Pulmonary artery endothelial cell (primary cell): ENCODE data around the gene CYBB. TPM values are rescaled to one million over a fixed set of nuclear protein-coding genes. Genes with fewer than 3 reads are reported as not detected.
A peak's percentile ranks its signal among the peaks of the same experiment; 100 is the strongest.
"Not testable (repeated sequence)": the region's sequence is repeated elsewhere in the genome, so short reads cannot be mapped to it uniquely, and the experiment has no call there.

Source experiments
- DNase-seq: peaks from one replicate; pipeline ENCODE4 v3.0.0-alpha.2; 2011; ENCODE audit warnings: low read depth, low spot score
- total RNA-seq: library from RNA; depleted of rRNA; stranded (reverse); fragments of >200 nt; gene quantifications from 2 replicates; pipeline ENCODE4 v1.2.3, GENCODE V29; 2014

Gene CYBB
- not detected in 2 replicates for total RNA-seq

GRCh38 chrX:37779857-37780256, at the start of gene CYBB:
Gene CYBB (plus strand): TSS chrX:37780059. CDS start chrX:37780078, 19 bp downstream.
- DNase-seq, result no peak

GRCh38 chrX:37745354-37745753, 34.5 kb upstream of the CYBB start:
- DNase-seq, result peak; percentile 13

- no peak for DNase-seq
These were observed 34.0 kb upstream of the CYBB start for GRCh38 chrX:37745835-37746217.

GRCh38 chrX:37746218-37746941, 33.5 kb upstream of the CYBB start:
- no peak for DNase-seq

- DNase-seq, result no peak
These were observed 32.9 kb upstream of the CYBB start for GRCh38 chrX:37746951-37747350.

- no peak for DNase-seq
These were observed 27.6 kb upstream of the CYBB start for GRCh38 chrX:37752281-37752680.

DNA sequence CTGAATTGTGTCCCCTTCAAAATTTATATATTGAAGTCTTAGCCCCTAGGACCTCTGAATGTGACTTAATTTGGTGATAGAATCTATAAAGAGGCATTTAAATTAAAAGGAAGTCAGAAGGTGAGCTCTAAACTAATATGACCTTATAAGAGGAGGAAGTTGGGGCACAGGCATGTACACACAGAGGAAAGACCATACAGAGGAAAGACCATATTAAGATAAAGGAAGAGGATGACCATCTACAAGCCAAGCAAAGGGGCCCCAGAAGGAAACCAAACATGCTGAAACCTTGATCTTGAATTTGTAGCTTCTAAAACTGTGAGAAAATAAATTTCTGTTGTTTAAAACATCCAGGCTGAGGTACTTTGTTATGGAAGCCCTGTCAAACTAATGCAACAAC, 26.9 kb upstream of the CYBB start:
- DNase-seq, result no peak

GRCh38 chrX:37753384-37753783, 26.5 kb upstream of the CYBB start:
- DNase-seq, result no peak

GRCh38 chrX:37754516-37754915, 25.3 kb upstream of the CYBB start:
- DNase-seq, result no peak

- no peak for DNase-seq
These were observed 24.8 kb upstream of the CYBB start for GRCh38 chrX:37755025-37755424.

- no peak for DNase-seq
These were observed 22.8 kb upstream of the CYBB start for GRCh38 chrX:37757082-37757481.

GRCh38 chrX:37759351-37759750, 20.5 kb upstream of the CYBB start:
- DNase-seq, result no peak

GRCh38 chrX:37759878-37760418, 19.9 kb upstream of the CYBB start:
- no peak for DNase-seq

- DNase-seq, result no peak
These were observed 16.5 kb upstream of the CYBB start for GRCh38 chrX:37763400-37763799.

- DNase-seq, result no peak
These were observed 14.4 kb upstream of the CYBB start for GRCh38 chrX:37765507-37765906.

DNA sequence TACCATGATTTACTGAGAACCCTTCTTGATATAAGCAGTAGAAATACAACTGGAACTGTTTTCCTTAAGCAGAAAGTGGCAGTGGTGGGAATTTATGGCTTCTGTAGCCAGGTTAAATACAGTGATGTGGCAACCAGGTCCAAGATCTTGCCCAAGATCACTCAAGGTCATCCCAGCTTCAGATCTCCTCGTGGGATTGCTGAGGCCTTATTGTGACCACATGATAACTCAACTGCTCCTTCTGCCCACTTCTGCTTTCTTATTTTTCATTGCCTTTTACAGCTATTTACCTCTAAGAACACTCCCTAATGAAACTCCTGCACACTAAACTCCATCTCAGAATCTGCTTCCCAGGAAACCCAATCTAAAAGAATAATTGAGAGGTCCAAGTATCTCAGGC, 12.4 kb upstream of the CYBB start:
- no peak for DNase-seq

DNA sequence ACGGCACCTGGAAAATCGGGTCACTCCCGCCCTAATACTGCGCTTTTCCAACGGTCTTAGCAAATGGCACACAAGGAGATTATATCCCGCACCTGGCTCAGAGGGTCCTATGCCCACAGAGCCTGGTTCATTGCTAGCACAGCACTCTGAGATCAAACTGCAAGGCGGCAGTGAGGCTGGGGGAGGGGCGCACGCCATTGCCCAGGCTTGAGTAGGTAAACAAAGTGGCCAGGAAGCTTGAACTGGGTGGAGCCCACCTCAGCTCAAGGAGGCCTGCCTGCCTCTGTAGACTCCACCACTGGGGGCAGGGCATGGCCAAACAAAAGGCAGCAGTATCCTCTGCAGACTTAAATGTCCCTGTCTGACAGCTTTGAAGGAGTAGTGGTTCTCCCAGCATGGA, 11.0 kb upstream of the CYBB start:
- not testable (repeated sequence) for DNase-seq

DNA sequence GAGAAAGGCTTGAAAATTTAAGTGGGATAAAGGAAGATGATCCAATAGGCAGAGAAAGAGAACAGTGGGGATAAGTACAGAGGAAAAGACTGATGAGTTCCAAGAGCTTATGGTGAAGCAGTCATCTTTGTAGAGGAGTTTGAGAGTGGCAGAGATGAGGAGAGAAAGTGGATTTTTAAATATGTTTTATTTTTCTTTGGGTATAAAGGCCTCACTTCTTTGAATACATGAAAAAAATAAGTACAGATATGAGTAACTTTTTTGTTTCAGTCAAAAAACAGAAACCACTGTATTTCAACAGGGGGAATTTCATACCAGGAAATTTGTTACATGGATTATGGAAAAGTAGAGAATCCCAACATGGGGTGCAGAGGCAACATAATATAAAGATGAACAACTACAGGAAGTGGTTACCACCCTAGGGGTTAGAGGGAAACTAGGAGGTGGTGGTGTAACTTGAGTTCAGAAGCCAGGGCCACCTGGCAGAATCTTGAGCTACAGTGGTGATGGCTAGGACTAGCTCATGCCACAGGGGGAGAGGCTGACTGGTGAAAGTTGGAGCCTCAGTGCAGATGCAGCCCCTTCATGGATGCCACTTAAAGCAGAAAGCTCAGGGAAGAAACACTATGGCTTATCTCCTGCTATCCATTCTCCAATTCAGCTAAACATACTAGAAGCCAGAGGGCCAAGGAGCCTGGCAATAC, 3.4 kb upstream of the CYBB start:
- no peak for DNase-seq

- DNase-seq, result no peak
These were observed 2.9 kb upstream of the CYBB start for GRCh38 chrX:37776987-37777325.

DNA sequence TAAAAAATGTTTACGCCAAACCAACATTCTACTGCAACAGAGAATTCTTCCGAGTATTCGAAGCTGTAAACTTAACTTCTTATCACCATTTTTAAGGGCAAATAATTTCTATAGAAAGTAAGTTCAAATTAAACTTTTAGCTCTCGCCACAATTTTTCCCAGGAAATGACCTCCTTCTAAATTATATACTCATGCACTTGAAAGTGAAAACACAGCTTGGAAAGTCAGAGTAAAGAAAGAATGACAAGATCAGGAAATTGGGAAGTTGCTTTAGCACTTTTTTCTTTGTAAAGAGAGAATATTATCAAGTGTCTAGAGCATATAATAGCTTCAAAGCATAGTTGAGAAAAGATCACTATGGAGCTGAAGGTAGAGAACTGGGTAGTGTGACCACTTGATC, 1.2 kb downstream of the CYBB start:
- DNase-seq, result no peak

DNA sequence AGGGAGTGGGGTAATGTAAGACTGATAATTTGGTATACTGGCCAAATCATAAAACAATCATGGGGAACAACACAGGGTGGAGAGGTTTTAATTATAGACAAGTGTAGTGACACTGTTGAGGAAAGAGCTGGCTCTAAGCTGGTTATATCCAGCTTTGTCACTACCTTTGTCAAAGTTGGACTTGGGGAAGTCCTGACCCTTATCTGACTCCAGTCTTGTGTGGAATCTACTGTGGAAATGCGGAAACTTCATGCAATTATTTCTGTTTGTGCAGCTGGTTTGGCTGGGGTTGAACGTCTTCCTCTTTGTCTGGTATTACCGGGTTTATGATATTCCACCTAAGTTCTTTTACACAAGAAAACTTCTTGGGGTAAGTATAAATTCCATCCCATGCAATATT, 2.0 kb downstream of the CYBB start:
- DNase-seq, result no peak

DNA sequence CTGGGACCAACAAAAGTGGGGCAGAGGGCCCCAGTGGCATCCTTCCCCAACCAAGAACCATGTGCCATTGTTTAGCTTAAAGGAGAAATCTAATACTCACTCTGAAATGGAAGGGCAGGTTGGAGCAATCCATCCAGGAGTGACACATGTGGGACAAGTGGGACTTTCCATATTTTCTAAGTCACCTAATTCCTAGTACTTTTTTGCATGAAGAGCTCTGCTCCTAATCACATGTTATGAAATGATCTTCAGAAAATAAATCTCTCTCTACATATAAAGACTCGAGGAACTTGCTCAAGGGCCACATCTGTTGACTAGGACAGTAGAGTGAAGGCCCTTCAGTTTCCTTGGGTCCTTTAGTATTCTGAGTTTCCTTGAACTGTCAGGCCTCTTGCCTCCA, 2.5 kb downstream of the CYBB start:
- DNase-seq, result no peak

GRCh38 chrX:37783305-37783704, 3.4 kb downstream of the CYBB start:
- DNase-seq, result no peak
